Measurements from ENCODE around the gene B3GLCT. TPM values are rescaled to one million over a fixed set of nuclear protein-coding genes. Genes with fewer than 3 reads are reported as not detected.
"Not testable (repeated sequence)": the region's sequence is repeated elsewhere in the genome, so short reads cannot be mapped to it uniquely, and the experiment has no call there.

The B3GLCT gene
- total RNA-seq, 1 donor from 2014 or later = 3.6 TPM

GRCh38 chr13:31184981-31185645 is 14.7 kb upstream of the B3GLCT start:
- ATAC-seq = no peak

- ATAC-seq = no peak
Measured at GRCh38 chr13:31191748-31192147, 8.0 kb upstream of the B3GLCT start.

- no peak for ATAC-seq
Measured at GRCh38 chr13:31192306-31192705, 7.5 kb upstream of the B3GLCT start.

GRCh38 chr13:31195616-31196015 is 4.2 kb upstream of the B3GLCT start:
- ATAC-seq = no peak

- ATAC-seq = no peak
Measured at GRCh38 chr13:31196992-31197391, 2.8 kb upstream of the B3GLCT start.

GRCh38 chr13:31198519-31198918 is 1.3 kb upstream of the B3GLCT start:
- ATAC-seq = no peak

GRCh38 chr13:31199527-31199848 is 287 bp upstream of the B3GLCT start:
- ATAC-seq = no peak

GRCh38 chr13:31200637-31200971 is 829 bp downstream of the B3GLCT start:
- ATAC-seq = peak; percentile 32

- no peak for ATAC-seq
Measured at GRCh38 chr13:31201341-31202031, 1.7 kb downstream of the B3GLCT start.

- no peak for ATAC-seq
Measured at GRCh38 chr13:31204592-31204991, 4.8 kb downstream of the B3GLCT start.

GRCh38 chr13:31207661-31208552 is 8.1 kb downstream of the B3GLCT start:
- peak; percentile 73 for ATAC-seq

GRCh38 chr13:31208559-31209122 is 8.9 kb downstream of the B3GLCT start:
- ATAC-seq = no peak

- peak; percentile 24 for ATAC-seq
Measured at GRCh38 chr13:31209172-31209840, 9.5 kb downstream of the B3GLCT start.

- no peak for ATAC-seq
Measured at GRCh38 chr13:31209841-31210210, 10.1 kb downstream of the B3GLCT start.

GRCh38 chr13:31213651-31214289 is 14.0 kb downstream of the B3GLCT start:
- ATAC-seq = no peak

GRCh38 chr13:31214435-31214834 is 14.7 kb downstream of the B3GLCT start:
- no peak for ATAC-seq

- not testable (repeated sequence) for ATAC-seq
Measured at GRCh38 chr13:31216916-31217315, 17.1 kb downstream of the B3GLCT start.

- ATAC-seq = no peak
Measured at GRCh38 chr13:31219909-31220598, 20.3 kb downstream of the B3GLCT start.

GRCh38 chr13:31221057-31221456 is 21.3 kb downstream of the B3GLCT start:
- no peak for ATAC-seq

- no peak for ATAC-seq
Measured at GRCh38 chr13:31223215-31223614, 23.4 kb downstream of the B3GLCT start.

- no peak for ATAC-seq
Measured at GRCh38 chr13:31223640-31224039, 23.9 kb downstream of the B3GLCT start.
